Right ventricle myocardium superior (tissue), 1 donor: Measurements from ENCODE around the gene NDUFV2. TPM values are rescaled to one million over a fixed set of nuclear protein-coding genes. Genes with fewer than 3 reads are reported as not detected.

ENCODE experiments used
- ATAC-seq: fragments of 200-7000 bp; cut with Tn5 transposase; one replicate; pipeline ENCODE4 v1.9.1; 2020; ENCODE audit warnings: mild to moderate bottlenecking; ENCODE audit not compliant: poor library complexity
- DNase-seq: peaks from one replicate; pipeline ENCODE4 v3.0.0-alpha.2; 2020
- intact Hi-C: fragments of 100-400 bp; cut with DNase I; formaldehyde crosslinking; loops from one replicate; pipeline ENCODE4 v1.11.2; 2022
- long read RNA-seq: library from polyadenylated mRNA; unstranded; transcript quantifications from one replicate; pipeline ENCODE4 v2.0.0, GENCODE V29; 2021
- total RNA-seq: library from RNA; stranded (reverse); fragmentation: NEBNext Ultra II Directional; extraction: Animal tissue kit (Norgen Biotek cat#: 25700); gene quantifications from one replicate; pipeline ENCODE4 v1.2.1, GENCODE V29; 2021
- donor health status: DM: no; HTN: yes; CAD: no; lungs with severe emphysema.

NDUFV2 gene
- 521 TPM for total RNA-seq
- long read RNA-seq, transcript NDUFV2-201 (8 exons, 930 nt), result major isoform, 456 of 481 reads
- long read RNA-seq, partial matches to known transcripts, result 6 of 481 reads
- long read RNA-seq, other reads (novel, unspliced or antisense), result 18 of 481 reads

DNA sequence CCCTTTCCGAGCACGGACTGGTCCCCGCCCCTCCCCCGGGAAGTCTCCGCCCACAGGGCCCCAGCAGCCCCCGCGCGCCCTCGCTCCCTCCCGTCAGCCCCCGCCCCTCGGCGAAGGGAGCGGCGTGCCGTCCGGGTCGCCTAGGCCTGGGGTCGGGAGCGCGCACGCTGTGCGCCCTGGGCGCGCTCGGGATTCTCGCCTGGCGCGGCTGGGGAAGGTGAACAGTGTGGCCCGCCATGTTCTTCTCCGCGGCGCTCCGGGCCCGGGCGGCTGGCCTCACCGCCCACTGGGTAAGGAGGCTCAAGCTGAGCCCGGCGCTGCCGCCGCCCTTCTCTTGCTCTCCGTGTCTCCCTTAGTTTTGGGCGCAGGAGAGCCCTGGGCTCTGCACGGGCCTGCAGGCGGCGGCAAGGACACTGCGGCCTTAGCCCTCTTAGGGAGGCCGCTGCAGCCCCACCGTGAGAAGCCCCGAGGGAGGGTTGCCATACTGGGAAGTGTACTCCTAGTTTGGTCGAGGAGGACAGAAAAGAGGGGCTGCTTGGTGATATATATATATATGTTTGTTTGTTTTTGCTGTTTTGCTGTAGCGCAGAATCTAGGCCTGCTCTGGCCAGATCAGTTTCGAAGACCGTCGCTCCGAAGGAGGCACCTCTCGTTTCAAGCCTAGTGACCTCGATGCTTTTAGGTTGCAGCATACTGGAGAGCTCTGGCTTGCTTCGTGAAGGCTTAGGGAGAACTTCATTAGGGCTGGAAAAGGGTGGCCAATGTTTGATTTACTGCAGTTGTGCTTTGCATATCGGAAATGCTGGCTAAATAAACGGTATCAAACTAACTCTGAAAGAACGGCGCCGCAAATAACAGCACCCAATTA lies at the start of gene NDUFV2:
Gene NDUFV2 (plus strand): TSS at position 192 of the 868 bp plus-strand sequence. CDS start 45 bp downstream, at position 237.
- DNase-seq, result peak; percentile 98
- peak; percentile 98 for ATAC-seq
- intact Hi-C loops, result loop anchor here (5.0 kb wide), 1 partner anchor 35 kb away; the partner anchor contains the start of gene ANKRD12

DNA sequence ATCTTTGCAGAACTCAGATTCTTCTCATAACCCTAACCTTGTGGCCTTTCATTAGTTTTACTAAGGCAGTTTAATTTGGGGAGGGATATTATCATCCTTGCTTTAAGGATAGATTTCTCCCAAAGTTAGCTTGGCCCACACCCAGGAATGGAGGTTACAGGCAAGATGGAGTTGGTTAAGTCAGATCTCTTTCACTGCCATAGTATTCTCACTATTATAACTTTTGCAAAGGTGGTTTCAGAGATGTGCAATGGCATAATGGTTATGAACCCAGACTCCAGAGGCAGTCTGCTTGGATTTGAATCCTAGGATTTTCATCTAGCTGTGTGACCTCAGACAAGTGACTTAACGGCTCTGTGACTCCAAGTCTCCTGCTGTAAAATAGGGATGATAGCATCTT lies 48.7 kb upstream of the NDUFV2 start:
- intact Hi-C loops, result no loop called here
- no peak for DNase-seq
- no peak for ATAC-seq

DNA sequence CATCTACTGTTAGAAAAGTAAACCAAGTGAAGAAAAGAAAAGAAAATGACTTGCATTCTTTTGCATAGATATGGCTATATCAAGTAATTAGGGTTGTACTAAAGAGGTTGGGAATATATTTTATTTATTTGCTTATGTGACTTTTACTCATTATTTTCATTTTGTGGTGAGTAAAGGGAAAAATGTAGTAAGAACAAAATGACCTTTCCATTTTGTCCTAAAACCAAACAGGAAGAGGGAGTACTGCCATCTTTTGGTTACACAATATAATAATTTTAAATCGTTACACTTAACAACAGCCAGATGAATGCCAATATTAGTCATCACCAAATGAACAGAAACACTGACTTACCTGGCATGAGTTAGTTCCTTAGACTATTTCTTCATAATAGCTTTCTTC lies 47.3 kb upstream of the NDUFV2 start:
- peak; percentile 56 for ATAC-seq
- intact Hi-C loops, result no loop called here
- no peak for DNase-seq

DNA sequence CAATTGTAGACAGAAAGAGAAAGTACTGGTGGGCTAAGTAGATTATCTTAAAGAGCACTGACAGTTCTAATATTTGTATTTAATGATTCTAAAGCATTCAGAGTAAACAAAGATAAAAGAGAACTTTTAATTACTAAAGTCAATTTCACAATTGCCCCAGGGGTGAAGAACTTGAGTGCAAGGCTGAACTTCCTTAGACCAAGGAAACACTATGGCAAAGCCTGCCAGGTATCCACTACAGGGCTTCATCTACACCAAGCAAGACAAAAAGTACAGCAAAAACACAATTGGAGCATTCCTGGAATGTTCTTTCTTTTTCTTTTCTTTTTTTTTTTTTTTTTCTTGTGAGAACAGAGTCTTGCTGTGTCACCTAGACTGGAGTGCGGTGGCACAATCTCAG lies 46.9 kb upstream of the NDUFV2 start:
- ATAC-seq, result no peak

DNA sequence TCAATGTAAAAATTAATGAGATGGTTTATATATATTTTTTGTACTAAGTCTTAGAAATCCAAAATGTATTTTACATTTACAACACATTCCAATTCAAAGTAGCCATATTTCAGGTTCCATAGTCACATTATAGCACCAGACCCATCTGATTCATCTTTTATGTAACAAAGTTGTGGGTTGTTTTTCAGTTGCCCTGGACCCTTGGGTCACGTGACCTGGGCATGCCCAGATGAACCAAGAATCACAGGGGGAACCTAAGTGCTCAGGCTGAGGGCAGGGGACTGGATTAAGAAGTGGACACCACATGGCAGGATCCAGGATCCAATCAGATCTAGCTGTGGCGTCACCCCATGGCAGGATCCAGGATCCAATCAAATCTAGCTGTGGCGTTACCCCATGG lies 44.9 kb upstream of the NDUFV2 start:
- DNase-seq (no peak), ATAC-seq (no peak)
- intact Hi-C loops, result no loop called here

More for the DNA sequence above, 46.9 kb upstream of the NDUFV2 start:
- no peak for DNase-seq
- intact Hi-C loops, result no loop called here

DNA sequence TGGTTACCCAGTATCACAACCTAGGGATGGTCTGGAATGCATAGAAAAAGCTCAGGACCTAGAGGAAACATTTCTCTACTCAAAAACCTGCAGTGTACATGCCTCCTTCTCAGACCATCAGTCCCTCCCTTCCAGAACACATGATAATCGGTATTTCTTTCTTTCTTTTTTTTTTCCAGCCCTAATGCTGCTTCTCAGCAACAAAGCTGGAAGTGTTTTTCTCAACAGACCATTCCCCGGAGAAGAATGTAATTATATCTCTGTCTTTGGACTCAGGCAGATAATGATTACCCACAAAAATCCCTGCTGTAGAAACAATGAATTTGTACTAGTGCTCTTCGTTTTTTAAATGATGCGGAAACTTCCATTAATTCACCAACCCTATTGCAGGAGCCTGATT lies 44.1 kb upstream of the NDUFV2 start:
- DNase-seq (no peak), ATAC-seq (no peak)
- intact Hi-C loops, result no loop called here

DNA sequence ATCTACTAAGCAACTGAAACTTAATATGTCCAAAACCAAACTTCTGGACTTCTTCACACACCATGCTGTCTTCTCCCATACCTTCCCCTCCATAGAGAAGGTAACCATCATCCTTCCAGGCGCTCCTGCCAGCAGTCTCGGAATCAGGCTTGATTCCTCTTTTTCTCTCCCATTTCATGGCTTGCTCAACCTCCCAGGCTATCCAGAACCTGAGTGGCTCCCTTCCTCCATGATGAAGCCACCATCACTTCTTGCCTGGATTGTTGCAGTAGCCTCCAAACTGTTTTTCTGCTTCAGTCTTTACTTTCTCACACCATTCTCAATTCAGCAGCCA lies 40.1 kb upstream of the NDUFV2 start:
- DNase-seq (no peak), ATAC-seq (peak; percentile 10)
- intact Hi-C loops, result no loop called here

DNA sequence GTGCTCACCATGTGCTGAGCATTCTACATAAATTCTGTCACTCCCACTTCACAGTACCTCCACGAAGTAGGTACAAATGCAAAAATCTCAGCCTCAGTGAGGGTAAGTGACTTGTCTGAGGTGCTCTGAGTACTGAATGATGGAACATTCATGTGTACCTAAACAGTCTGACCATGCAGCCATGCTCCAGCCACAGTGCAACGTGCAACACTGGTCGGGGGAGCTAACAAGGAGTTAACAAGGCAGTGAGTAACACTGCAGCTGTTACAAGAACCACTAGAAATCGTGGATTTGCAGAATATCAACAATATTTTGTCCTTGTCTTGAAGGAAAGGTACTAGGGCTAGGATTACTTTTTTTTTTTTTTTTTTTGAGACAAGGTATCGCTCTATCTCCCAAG lies 36.6 kb upstream of the NDUFV2 start:
- DNase-seq, result no peak
- intact Hi-C loops, result no loop called here
- ATAC-seq, result no peak

DNA sequence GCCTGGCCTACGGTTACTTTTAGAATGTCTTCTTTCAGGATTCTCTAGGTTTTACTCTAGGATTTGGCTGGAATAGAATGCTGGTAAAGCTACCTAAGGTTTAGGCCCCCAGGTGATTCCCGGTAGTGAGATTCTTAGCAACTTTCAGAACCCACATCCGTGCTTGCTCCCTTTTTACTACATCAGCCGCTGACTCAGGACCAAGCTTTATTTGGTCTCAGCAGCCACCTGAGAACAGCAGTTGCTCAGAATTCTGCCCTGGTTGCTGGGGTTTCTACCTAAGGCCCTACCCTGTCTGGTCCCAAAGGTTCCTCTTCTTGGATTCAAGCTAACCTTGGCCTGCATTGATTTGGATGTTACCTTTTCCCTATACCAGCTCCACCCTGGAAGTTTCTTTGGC lies 36.1 kb upstream of the NDUFV2 start:
- intact Hi-C loops, result no loop called here
- DNase-seq, result no peak
- no peak for ATAC-seq

DNA sequence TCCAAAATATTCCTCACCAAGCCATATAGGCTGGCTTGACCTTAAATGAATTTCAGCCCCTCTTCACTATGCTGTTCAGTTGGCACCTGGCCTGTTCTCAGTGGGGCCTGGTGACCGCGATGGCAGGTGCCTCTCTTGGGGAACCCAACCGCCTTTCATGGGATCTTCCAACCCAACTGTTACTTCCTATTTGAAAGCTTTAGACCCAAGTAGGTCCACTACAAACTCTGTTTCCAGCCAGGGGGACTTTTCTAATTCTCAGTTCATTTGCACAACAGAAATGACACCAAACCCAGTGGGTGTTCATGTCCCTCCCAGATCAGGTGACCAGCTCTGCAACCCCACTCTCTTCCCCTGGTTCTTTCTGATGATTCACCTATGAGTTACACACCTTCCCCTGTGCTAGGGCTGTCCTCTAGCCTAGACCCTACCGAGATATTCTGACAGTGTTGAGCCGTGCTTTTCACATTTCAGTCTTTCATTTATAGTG lies 35.6 kb upstream of the NDUFV2 start:
- ATAC-seq (no peak), DNase-seq (no peak)
- intact Hi-C loops, result no loop called here

DNA sequence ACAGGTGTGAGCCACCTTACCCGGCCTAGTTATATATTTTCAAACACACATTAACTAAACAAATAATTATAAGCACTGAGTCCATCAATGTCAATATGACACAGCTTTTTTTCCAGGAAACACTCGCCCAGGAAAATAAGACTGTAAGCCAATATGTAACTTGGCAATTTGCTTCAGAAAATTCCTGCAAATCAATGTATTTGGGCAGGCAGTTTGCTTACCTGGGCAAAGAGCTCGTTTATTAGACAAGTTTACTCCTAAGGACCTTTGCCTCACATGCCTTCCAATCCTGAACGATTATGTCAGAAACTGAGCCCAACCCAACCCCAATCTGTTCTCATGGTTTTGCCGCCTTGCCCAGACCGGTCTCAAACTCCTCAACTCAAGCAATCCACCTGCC lies 34.7 kb upstream of the NDUFV2 start:
- ATAC-seq, result no peak
- intact Hi-C loops, result no loop called here
- no peak for DNase-seq

DNA sequence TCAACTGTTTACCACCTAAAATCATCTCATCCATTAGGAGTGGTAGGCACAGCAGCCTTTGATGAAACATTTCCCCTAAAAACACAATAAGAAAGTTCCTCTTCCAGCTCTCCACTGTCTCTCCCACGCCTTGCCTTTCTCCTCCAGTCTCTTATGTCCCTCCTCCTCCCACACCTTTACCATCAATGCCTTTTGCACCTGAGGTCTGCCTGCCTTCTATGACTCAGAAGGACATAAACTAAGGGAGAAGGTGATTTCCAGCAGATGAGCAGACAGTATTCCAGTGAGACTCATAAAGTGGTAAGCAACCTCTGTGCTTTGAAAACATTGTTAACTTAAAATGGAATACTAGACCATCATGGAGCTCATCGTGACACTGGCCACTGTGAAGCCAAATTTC lies 34.2 kb upstream of the NDUFV2 start:
- intact Hi-C loops, result no loop called here
- DNase-seq (no peak), ATAC-seq (no peak)

DNA sequence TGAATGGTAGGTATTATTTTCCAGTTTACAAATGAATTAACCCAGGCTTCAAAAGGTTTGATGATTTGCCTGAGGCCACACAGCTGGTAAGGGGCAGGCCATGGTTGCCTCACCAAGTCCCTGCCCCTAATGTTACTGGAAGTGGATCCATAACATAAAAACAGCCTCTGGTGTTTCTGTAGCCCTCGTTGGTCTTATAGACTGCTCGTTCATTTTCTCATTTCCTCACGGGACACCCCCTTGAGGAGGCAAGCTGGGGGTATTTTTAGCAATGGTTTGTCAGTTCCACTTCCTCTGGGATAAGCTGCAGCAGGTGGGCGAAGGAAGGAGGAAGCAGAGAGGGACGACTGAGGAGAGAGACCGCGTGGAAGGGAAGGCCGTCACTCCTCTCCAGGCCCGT lies 32.9 kb upstream of the NDUFV2 start:
- DNase-seq (no peak), ATAC-seq (no peak)
- intact Hi-C loops, result no loop called here

DNA sequence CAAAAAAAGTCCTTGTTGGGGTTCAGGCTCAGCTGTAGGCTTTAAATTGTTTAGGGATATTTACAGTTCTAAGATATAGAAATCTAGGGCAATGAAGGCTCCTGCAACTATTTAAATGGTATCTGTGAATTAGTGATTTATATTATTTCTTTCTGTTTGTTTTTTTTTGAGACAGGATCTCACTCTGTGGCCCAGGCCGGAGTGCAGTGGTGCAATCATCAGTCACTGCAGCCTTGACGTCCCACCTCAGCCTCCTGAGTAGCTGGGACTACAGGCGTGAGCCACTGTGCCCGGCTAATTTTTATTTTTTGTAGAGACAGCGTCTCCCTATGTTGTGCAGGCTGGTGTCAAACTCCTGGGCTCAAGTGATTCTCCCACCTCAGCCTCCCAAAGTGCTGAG lies 32.3 kb upstream of the NDUFV2 start:
- intact Hi-C loops, result loop anchor here (5.0 kb wide), 1 partner anchor 77 kb away; no protein-coding TSS in a partner anchor
- ATAC-seq (no peak), DNase-seq (no peak)

DNA sequence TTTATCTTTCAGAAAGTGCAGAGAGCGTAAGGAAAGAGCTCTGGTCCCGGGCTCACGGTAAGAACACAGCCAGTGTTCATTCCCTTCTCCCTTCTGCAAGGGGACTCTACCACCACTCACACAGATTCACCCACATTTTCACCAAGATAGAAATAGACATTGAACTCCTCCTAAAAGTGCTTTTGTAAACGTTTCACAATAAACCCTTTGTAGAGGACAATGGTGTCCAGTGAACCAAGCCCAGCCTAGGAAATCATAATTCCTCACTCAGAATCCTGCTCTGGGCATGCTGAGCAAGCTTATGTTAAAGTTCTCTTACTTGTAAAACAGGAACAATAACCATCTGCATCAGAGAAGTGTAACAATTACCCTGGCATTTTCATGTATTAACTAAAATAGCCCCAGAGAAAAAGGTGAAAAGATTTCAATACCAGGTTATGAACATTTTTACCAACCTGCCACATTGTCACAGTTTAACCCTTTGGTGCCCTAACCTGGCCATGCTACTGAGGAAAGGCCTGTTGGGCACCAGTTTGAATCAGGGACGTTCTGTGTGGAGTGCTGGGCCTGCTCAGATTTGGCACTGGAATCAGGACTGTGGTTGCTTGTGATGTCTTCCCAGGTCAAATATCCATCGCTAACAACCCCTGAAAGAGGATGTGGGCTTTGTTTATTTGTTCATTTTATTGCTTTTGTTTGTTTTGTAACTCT lies 22.5 kb upstream of the NDUFV2 start:
- ATAC-seq (peak; percentile 55), DNase-seq (no peak)
- intact Hi-C loops, result no loop called here

DNA sequence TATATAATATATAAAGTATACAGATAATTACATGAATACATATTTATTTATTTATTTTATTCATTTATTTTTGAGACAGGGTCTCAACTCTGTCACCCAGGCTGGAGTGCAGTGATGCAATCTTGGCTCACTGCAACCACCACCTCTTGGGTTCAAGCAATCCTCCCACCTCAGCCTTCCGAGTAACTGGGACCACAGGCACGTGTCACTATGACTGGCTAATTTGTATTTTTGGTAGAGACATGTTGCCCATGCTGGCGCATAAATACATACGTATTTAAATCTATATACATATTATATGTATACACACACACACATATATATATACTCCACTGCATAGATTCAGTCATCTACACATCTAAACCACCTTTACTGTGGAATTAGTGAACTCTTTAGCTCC lies 20.6 kb upstream of the NDUFV2 start:
- ATAC-seq (no peak), DNase-seq (no peak)
- intact Hi-C loops, result no loop called here

DNA sequence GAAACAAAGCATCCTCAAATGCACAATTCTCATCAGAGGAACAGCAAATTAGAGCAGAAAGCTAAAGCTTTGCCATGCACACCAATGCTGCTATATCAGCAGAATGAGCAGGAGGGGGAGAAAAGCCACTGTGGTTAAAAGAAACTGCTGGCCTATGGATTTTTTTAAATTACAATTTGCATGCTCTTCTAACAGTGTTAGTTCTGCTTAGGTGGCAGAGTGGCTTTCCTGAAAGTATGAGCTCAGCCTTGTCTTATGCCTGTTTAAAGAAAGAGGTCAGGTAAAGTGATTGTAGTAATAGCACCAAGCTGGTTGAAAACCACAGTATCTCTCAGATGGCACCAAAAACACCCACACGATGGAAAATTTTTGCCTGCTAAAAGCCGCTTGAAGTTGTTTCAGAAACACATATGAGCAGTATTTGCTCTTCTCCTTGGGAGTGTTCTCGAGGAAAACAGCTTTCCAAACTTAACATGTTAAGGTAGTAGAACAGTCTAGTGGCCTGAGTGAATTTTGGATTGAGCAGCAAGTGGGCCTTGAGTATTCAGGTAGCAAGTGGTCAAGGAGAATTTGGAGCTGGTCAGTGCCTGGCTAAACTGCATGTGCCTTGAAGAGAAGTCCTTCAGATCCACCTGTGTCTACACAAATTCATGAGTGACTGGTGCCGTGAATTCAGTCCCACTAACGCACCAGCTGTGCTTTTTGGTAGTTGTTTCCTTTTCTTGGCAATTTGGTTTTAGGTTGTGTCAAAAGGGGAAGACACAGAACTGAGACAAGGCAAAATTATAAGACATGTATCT lies 19.6 kb upstream of the NDUFV2 start:
- ATAC-seq, result peak; percentile 71
- intact Hi-C loops, result no loop called here
- DNase-seq, result no peak

DNA sequence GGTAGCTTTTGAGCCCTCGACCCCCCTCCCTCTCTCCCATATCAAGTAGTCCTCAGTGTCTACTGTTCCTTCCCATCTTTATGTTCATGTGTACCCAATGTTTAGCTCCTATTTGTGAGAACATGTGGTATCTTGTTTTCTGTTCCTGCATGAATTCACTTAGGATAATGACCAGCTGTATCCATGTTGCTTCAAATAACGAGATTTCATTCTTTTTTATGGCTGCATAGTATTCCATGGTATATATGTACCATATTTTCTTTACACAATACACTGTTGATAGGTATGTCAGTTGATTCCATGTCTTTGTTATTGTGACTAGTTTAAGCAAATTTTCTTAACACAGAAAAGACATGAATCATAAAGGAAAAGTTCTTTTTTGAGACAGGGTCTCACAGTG lies 16.5 kb upstream of the NDUFV2 start:
- DNase-seq (no peak), ATAC-seq (no peak)
- intact Hi-C loops, result no loop called here

DNA sequence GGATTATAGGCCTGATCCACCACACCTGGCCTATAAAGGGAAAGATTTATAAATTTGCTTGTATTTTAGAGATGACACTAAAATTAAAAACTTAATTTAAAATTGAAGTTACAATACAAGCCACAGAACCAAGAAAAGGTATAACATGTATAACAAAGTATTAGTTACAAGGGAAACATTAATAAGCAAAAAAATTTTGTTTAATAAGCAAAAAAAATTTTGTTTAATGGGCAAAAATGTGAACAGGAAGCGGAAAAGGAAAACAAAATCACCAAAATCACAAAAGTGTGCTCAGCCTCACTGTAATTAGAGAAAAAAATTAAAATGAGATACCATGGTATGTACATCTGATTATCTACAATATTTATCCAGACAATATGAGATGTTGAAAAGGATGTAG lies 15.9 kb upstream of the NDUFV2 start:
- intact Hi-C loops, result no loop called here
- DNase-seq, result no peak
- no peak for ATAC-seq
